Measurements from ENCODE around the gene ERGIC1.

- no peak for TF ChIP-seq ASH2L (IDR thresholded peaks at IDR 0.05; ENCODE audit: low read length)
- no peak for TF ChIP-seq CTCF (IDR thresholded peaks at IDR 0.05; ENCODE audit: control extremely low read depth in 1 of 3, insufficient read depth in 1 of 3, low read depth in 1 of 3, low read length in 3 of 3)
- no peak for TF ChIP-seq ZNF274 (IDR thresholded peaks at IDR 0.05; ENCODE audit: borderline replicate concordance, extremely low read depth, low read length)
- no peak for TF ChIP-seq POLR2AphosphoS5 (IDR thresholded peaks at IDR 0.05; ENCODE audit: low read depth, low read length)
- no peak for TF ChIP-seq ATF2 (IDR thresholded peaks at IDR 0.05; ENCODE audit: low read length)
- TF ChIP-seq CHD7 (IDR thresholded peaks at IDR 0.05; ENCODE audit: insufficient replicate concordance, low read length), result no peak
- TF ChIP-seq BCL11A (IDR thresholded peaks at IDR 0.05; ENCODE audit: low read depth in 2 of 2, low read length in 2 of 2), result no peak
- TF ChIP-seq EZH2 (IDR thresholded peaks at IDR 0.05; ENCODE audit: low read depth, low read length, severe bottlenecking), result no peak
- TF ChIP-seq TCF12 (IDR thresholded peaks at IDR 0.05; ENCODE audit: low read depth, low read length), result no peak
- no peak for TF ChIP-seq HDAC2 (IDR thresholded peaks at IDR 0.05; ENCODE audit: borderline replicate concordance in 1 of 2, low read depth in 2 of 2, low read length in 2 of 2)
- TF ChIP-seq POLR2A (IDR thresholded peaks at IDR 0.05; ENCODE audit: control extremely low read depth in 1 of 2, low read depth in 2 of 2, low read length in 2 of 2), result no peak; a peak in 1 of 3 replicates
- no peak for TF ChIP-seq TAF1 (IDR thresholded peaks at IDR 0.05; ENCODE audit: low read depth, low read length)
- no peak for TF ChIP-seq MAFK (IDR thresholded peaks at IDR 0.05; ENCODE audit: low read depth, low read length)
These were observed 56.6 kb downstream of the ERGIC1 start for GRCh38 chr5:172890659-172891058.
